Tibial nerve (tissue), 4 donors: Measurements from ENCODE around the gene MCUB.

ENCODE experiments used
- EP300 ChIP-seq, 2 donors: sonication (generic); formaldehyde crosslinking; IDR thresholded peaks; one replicate each; pipeline ENCODE4 v1.6.1; 2017; ENCODE audit warnings: antibody characterized with exemption in 2 of 2, mild to moderate bottlenecking in 1 of 2
- POLR2A ChIP-seq, 2 donors: fragments of 450-650 bp; IDR thresholded peaks; one replicate each; pipeline ENCODE4 v1.6.1; 2017; ENCODE audit warnings: antibody characterized with exemption in 2 of 2, mild to moderate bottlenecking in 2 of 2, moderate library complexity in 2 of 2
- TF ChIP-seq, protein P1 (sequence below), 5 experiments: fragments of 200-600 bp in 3 of 5; fragments of 450-650 bp in 2 of 5; sonication (generic) in 3 of 5; IDR thresholded peaks; one replicate each; pipeline ENCODE4 v1.5.1; 2016 to 2019; ENCODE audit warnings: antibody characterized with exemption in 5 of 5, mild to moderate bottlenecking in 3 of 5, moderate library complexity in 2 of 5

- TF ChIP-seq EP300 (IDR thresholded peaks at IDR 0.05) (no peak), POLR2A (IDR thresholded peaks at IDR 0.05) (no peak)
- TF ChIP-seq, protein P1, sequence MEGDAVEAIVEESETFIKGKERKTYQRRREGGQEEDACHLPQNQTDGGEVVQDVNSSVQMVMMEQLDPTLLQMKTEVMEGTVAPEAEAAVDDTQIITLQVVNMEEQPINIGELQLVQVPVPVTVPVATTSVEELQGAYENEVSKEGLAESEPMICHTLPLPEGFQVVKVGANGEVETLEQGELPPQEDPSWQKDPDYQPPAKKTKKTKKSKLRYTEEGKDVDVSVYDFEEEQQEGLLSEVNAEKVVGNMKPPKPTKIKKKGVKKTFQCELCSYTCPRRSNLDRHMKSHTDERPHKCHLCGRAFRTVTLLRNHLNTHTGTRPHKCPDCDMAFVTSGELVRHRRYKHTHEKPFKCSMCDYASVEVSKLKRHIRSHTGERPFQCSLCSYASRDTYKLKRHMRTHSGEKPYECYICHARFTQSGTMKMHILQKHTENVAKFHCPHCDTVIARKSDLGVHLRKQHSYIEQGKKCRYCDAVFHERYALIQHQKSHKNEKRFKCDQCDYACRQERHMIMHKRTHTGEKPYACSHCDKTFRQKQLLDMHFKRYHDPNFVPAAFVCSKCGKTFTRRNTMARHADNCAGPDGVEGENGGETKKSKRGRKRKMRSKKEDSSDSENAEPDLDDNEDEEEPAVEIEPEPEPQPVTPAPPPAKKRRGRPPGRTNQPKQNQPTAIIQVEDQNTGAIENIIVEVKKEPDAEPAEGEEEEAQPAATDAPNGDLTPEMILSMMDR (IDR thresholded peaks at IDR 0.05): no peak
Observed at GRCh38 chr4:109682875-109683274, 122.8 kb downstream of the MCUB start.
